GM21619 (cell line): Measurements from ENCODE around the gene GAD1.

ENCODE experiments used
- ATAC-seq: cut with Tn5 transposase; IDR thresholded peaks from one replicate; pipeline ENCODE4 v1.9.1; 2021; ENCODE audit not compliant: unreplicated experiment

GAD1 gene

DNA sequence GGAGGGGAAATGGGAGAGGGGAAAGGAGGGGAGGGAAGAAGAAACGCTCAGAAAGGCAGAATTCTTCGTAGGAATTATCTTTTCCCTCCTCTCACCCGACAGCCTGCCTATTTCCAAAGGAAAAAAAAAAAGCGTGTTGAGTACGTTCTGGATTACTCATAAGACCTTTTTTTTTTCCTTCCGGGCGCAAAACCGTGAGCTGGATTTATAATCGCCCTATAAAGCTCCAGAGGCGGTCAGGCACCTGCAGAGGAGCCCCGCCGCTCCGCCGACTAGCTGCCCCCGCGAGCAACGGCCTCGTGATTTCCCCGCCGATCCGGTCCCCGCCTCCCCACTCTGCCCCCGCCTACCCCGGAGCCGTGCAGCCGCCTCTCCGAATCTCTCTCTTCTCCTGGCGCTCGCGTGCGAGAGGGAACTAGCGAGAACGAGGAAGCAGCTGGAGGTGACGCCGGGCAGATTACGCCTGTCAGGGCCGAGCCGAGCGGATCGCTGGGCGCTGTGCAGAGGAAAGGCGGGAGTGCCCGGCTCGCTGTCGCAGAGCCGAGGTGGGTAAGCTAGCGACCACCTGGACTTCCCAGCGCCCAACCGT, at the start of gene GAD1:
Gene GAD1, plus strand, starts transcription at position 384 of the 589 bp plus-strand sequence. CDS start 1,705 bp downstream, outside the sequence.
- ATAC-seq: peak; percentile 42

DNA sequence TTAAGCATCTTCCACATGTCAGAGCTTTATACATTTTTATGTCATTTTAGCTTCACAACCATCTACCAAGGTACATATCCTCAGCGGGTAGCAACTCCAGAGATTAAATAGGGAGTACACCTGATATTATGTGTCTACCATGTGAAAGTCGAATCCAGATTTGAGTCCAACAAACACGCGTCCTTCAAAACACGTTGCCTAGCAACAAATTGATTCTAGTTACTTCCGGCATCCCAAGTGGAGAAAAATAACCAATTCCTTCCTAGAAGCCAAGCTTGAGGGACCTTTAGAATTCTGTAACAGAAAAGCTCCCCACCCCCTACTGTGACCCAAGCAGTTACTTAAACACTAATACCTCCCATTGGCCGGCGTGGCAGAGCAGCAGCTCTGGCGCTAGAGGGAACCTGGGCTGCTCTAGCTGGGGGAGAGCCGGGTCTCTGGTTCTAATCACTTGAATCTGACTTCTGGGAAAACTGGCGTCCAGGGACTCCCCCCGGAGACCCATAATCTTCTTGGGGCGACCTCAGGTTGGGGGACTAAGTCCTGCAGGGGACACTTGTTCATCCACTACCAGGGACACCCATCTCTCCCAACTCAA, 46.6 kb upstream of the GAD1 start, which contains the start of gene ERICH2:
Gene ERICH2, plus strand, starts transcription at position 371 of the 598 bp plus-strand sequence. CDS start 304 bp downstream, outside the sequence.
- peak; percentile 42 for ATAC-seq

DNA sequence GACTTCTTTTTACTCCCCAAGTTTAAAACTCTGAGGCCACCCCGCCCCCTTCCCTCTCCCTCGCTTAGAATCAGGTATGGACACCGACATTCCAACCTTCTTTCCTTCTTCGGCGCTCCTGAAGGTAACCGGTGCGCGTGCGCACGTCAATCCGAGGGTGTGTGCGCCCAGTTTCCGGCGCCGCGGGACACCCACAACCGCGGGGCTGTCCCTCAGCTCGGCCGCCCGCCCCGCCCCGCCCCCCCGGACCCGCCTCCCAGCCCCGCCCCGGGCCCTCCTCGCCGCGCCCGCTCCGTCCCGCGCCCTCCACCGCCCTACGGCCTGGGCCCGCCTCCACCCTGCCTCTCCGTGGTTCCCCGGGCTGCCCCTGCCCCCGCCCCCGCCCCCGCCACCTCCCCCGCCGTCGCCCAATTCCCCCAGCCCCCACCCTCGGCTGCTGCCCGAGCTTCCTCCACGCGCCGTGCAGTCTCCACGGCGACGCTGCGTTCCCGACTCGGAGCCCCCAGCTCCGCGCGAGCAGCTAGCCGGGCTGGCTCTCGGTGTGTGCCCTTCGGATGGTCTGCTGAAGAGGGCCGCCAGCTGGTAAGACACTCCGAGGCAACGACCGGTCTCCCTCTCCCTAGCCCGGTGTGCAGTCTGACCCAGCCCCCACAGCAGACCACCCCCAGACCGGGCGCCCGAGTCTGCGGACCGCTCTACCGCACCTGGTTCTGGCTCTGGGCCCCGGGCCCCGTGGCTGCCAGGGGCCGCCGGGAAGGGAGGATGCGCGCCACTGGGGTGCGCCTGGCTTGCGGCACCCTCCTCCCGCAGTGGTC, 45.9 kb upstream of the GAD1 start:
- ATAC-seq: peak; percentile 75

DNA sequence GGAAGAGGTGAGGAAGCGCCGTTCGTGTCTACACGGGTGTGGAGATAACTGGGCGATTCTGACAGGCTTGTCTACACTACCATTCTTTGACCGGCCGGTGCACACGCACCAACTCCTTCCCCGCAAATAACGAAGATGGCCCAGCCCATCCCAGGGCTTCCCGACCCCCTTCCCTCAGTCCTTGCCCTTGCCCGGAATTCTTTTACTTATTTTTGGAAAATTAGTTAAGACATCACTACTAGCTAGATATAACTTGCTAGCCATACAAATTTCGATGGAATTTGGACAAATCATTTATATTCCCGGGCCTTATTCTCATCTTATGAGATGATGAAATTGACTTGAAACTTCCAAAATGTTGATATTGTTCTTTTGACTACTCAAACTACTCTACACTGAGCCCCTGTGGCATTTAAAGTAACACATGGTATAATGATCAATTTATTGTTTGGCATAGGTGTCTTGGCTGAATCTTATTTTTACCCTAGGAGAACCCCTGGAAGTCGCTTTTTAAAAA, 45.2 kb upstream of the GAD1 start:
- ATAC-seq: no peak

DNA sequence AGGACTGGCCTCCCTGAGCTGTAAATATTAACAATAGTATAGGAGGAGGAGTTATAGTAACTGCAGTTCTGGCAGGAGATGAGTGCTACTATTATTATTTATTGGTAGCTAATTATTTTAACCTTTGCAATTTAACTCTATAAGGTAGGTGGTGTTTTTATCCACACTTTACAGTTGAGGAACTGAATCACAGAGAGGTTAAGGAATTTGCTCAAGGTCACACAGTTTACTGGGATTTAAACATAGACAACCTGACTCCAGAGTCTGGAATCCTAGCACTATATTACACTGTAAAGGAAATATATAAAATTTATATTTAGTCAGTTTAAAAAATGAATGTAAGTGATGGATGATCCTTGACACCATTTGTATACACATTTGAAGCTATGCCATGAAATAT, 44.4 kb upstream of the GAD1 start:
- ATAC-seq: no peak

DNA sequence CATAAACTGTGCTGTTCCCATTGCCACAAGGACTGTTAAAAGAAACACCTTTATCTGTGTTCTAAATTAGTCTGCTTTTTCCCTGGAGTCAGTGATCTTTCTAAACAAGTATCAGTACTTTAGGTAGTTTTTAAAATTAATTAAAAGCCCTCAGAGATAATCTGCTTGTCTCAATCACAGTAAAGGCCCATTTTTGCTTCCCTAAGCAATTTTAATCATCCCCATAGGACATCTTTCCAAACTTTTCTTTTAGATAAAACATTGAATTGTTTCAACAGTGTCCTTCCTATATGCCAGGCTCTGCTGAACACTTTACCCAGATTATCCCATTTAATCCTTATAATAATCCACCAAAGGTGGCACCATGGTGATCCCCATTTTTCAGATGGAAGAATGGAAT, 42.6 kb upstream of the GAD1 start:
- no peak for ATAC-seq

DNA sequence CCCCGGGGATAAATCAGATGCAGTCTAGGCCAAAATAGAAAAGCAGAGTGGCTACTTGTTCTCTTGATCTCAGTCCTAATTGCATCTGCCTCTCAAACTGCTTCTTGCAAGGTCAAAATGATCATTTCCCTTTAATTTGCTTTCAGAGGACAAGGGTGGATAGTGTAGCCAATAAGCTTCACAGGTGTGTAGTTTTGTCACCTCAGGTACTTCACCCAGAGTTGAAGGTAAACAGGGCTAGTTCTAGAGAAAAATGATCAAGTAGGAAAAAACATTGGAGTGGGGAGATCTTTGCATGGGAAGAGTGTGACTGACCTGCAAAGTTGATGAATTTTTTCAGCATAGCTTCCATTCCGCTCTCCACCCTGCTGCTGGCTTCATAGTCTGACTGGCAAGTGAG, 37.8 kb upstream of the GAD1 start:
- ATAC-seq: no peak

DNA sequence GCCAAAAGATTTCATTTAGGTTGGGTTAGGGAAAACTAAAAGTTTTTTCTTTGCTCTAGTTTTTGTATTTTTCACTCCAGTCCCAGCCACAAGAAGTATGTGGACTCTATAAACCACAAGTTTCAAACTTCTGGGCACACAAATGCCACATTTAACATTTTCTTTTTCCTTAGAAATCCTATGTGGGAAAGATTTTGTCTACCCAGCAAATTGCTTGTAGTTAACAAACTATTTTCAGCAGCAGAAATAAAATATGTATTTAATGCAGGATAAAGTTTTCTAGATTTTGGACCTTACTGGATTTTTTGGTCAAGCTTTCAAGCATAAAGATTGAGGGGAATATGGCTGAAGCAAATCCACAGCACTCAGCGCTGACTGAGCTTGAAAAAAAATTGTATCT, 37.4 kb upstream of the GAD1 start:
- no peak for ATAC-seq

DNA sequence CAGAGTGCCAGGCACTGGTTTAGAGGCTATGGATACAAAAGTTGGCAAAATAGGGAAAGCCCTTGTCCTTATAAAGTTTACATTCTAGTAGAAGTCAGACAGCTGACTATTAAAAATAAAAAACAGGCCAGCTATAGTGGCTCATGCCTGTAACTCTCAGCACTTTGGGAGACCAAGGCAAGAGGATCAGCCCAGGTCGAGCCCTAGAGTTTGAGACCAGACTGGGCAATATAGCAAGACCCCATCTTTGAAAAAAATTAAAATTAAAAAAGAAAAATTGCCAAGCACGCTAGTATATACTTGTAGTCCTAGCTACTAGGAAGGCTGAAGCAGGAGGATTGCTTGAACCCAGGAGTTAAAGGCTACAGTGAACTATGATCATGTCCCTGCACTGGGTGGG, 34.0 kb upstream of the GAD1 start:
- no peak for ATAC-seq

DNA sequence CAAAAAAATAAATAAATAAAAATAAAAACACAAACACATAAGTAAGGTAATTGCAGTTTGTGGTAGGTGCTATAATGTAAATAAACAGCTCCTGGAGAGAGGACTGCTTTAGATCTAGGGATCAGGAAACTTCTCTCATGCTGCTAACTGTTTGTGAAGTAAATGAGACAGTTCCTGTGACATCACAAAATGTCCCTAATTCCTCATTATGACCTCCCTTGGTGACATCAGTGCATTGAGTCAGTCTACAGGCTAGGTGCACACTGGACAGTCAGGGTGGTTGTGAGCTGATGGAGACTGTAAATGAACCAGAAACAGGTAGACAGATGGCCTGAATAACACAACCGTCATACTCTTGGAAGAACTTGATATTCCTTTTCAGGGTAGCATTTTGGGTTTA, 33.1 kb upstream of the GAD1 start:
- ATAC-seq: no peak

DNA sequence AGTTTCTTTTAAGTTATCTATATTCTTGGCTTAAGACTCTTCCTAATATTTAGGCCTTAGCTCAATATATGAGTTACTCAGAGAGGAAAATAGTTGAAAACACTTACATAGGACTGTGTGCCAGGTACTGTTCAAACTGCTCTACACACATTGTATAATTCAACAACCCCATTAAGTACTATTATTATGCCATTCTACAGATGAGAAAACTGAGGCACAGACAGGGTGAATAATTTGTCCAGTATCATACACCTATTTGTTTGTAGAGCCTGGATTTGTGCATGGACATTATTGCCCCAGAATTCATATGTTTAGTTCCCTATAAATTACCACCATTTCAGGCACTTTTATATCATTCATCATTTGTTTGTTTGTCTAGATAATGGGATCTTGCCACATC, 17.7 kb upstream of the GAD1 start:
- ATAC-seq: no peak

DNA sequence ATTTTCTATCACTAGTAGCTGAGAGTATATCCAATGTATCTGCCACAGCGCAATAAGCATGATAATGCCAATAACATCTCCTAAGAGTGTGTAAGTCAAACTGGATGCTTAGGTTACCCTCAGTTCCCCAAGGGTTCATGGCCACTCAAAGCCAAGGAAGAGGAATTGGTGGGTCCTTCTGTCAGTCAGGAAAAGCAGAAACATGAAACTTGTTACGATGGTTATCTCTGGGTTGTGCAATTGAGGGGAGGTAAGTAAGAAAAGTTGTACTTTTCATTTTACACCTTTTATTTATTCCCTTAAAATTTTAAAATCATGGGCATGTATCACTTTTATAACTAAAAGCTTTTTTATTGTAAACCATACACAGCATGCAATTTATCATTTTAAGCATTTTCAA, 10.1 kb upstream of the GAD1 start:
- no peak for ATAC-seq

DNA sequence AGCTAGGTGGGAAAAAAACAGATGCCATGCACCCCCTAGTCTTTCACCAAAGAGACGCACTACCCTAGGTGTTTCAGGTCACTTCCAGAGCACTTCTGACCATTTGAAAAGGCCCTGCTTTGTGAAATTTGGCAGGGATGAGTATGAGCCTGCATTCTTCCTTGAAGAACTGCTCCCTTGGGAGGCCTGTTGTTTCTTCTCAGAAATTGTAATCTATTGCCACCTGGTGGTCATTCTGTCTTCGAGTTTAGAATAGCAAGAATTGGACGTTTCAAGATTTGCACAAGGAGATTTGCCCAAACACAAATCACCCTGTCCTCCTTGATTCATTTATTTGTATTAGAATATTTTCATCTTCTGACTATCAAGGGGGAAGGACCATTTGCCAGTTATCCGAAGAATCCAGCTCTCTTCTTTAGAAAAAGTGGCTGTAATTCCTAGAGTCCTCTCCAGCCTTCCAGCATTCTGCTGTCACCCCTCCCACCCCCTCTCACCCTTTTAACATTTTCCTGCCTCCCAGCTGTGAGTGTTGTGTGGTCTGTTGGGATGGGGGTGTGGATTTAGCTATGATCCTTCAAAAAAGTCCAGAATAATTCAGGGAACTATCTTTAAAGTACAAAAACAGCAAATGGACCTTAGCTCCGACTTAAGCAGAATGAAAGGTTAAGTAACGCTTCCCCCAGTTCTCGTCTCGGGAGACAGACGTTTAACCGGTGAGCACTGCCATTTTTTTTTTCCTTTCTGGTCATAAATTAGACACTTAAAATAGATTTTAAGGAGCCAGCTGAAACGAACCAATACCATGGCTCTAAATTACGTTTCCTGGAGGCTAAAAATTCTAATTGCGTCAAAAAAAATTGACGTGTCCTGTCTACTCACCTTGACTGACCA, 3.7 kb upstream of the GAD1 start:
- ATAC-seq: no peak

DNA sequence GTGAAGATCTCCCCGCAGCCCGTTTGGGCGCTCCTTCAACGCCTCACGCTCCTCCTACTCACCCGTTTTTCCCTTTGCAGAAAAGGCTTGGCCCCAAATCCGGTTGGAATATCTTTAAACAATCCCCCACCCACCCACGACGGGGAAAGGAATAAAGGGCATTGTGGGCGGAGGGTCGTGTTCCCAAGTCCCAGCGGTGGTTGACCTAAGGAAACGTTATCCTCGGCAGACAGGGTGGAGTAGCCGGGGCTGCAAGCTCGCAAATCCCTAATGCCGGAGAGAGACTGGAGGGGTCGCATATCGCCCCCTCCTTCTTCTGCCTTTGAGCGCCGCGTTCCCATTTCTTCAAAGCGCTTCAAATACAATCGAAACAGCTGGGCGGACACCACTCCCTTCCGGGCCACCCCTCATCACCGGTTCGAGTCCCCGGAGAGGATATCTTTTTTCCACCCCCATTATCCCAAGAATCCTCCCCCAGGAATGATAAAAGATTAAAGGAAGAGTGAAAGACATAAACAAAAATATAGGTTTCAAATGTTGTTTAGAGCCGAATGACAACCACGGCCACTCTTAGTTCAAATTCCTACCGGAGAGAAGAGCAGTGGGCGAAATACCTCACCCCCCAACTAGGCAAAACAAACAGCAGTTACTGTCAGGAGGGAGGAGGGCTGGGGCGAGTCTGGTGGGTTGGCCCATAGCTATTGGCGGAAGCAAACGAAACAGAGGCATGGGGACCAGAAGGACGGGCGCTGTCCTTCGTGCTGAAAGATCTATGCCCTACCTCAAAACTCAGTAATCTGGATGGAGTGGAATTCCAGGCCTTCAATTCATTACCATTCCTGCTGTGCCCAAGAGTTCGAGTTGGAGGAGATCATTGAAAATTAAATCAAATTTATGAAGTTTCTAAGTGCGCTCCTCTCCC, 2.8 kb upstream of the GAD1 start:
- ATAC-seq: no peak

DNA sequence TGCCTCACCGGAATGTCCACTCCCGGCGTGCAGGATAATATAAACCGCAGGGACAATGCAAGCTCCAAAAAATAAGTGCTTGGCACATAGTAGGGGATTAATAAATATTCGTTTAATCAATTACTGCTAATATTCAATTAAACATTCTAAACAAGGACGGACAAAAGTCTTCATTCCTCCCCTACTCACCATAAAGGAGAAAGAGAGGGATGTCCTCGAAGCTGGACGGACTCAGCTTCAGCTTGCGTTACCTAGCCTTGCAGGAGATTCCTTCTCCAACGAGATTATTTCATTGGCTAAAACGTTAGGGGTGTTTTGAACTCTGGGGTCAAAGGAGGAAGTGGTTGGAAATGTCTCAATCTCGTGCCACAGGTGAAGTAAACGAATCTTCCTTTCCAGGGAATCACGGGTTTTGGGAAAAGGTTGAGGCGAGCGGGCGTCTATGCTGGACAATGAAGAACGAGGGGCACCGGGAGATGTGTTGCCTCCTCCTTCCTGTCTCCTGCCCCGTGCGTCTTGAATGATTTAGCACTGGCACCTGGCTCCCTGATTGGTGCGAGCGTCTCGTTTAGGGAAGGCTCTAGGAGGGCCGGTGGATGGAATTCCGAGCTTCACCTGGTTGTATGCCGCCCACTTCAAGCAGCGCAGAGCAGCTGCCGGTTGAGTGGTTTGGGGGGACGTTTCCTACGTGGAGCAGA, 2.0 kb upstream of the GAD1 start:
- ATAC-seq: no peak

DNA sequence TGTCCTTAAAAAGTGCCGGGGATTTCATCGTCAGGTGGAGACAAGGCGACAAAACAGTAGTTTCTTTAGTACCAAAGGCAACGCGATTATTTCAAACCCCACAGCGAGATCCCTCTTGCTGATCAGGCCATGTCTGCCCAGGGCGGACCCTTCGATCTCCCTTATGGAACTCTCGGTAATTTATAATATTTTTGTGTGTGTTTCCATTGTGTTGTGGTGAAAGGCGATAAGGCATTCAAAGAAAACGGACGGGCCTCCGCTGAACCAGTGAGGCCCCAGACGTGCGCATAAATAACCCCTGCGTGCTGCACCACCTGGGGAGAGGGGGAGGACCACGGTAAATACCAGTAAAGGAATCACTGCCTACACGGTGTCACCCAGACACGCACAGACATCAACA, 1.4 kb upstream of the GAD1 start:
- no peak for ATAC-seq

DNA sequence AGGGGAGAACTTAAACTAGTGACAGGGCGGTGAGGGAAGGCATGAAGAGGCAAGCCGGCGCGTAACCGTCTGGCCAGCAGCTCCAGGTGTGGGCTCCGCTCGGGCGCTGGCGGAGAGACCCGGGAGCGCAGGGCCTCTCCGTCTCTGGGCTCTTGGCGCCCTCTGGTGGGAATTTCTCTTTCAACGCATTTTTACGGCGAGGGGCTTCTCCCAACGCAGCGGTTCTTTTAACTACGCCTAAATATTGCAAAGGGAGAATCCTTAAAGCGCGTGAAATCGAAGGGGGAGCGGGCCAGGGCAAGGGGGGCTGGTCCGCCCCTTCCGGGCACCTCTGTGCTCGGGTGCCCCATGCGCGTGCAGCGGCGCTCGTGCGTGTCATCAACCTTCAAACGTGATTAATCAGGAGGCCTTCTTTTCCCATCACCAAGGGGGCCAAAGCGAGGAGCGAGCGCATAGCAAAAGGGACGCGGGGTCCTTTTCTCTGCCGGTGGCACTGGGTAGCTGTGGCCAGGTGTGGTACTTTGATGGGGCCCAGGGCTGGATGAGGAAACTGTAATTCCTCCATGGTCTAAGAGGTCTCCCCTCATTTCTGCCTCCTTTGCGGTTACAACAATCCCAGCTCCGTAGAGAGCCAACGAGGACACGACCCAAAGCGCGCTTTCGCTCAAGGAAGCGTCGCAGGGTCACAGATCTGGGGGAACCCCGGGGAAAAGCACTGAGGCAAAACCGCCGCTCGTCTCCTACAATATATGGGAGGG, 762 bp upstream of the GAD1 start:
- ATAC-seq: peak; percentile 44
